ENCODE results near the gene AGXT. TPM values are rescaled to one million over a fixed set of nuclear protein-coding genes. Genes with fewer than 3 reads are reported as not detected.
"Not testable (repeated sequence)": the region's sequence is repeated elsewhere in the genome, so short reads cannot be mapped to it uniquely, and the experiment has no call there.

AGXT gene
- total RNA-seq, 1 experiment from 2014 or later, result not detected

GRCh38 chr2:240839152-240840143, 29.2 kb upstream of the AGXT start:
- no peak for DNase-seq (ENCODE audit: extremely low read depth, low read depth)

GRCh38 chr2:240840435-240841060, 28.1 kb upstream of the AGXT start:
- DNase-seq (ENCODE audit: extremely low read depth, low read depth), result peak; percentile 77

- DNase-seq (ENCODE audit: extremely low read depth, low read depth), result not testable (repeated sequence)
Measured at GRCh38 chr2:240846309-240846708, 22.3 kb upstream of the AGXT start.

GRCh38 chr2:240846873-240847595, 21.6 kb upstream of the AGXT start:
- DNase-seq (ENCODE audit: extremely low read depth, low read depth), result no peak

- DNase-seq (ENCODE audit: extremely low read depth, low read depth), result no peak
Measured at GRCh38 chr2:240847817-240848216, 20.8 kb upstream of the AGXT start.

- no peak for DNase-seq (ENCODE audit: extremely low read depth, low read depth)
Measured at GRCh38 chr2:240848900-240849680, 19.5 kb upstream of the AGXT start.

GRCh38 chr2:240850026-240850425, 18.6 kb upstream of the AGXT start:
- DNase-seq (ENCODE audit: extremely low read depth, low read depth), result no peak

- DNase-seq (ENCODE audit: extremely low read depth, low read depth), result no peak
Measured at GRCh38 chr2:240850756-240851077, 17.9 kb upstream of the AGXT start.

- DNase-seq (ENCODE audit: extremely low read depth, low read depth), result peak; percentile 70
Measured at GRCh38 chr2:240851078-240851991, 17.3 kb upstream of the AGXT start.

- DNase-seq (ENCODE audit: extremely low read depth, low read depth), result no peak
Measured at GRCh38 chr2:240852671-240853314, 15.8 kb upstream of the AGXT start.

GRCh38 chr2:240855670-240856069, 13.0 kb upstream of the AGXT start:
- DNase-seq (ENCODE audit: extremely low read depth, low read depth), result no peak

GRCh38 chr2:240856151-240856980, 12.3 kb upstream of the AGXT start:
- DNase-seq (ENCODE audit: extremely low read depth, low read depth), result no peak

GRCh38 chr2:240857039-240858008, 11.3 kb upstream of the AGXT start:
- DNase-seq (ENCODE audit: extremely low read depth, low read depth), result no peak

GRCh38 chr2:240858321-240858720, 10.3 kb upstream of the AGXT start:
- no peak for DNase-seq (ENCODE audit: extremely low read depth, low read depth)

- DNase-seq (ENCODE audit: extremely low read depth, low read depth), result no peak
Measured at GRCh38 chr2:240858871-240859270, 9.8 kb upstream of the AGXT start.

GRCh38 chr2:240861547-240861946, 7.1 kb upstream of the AGXT start:
- no peak for DNase-seq (ENCODE audit: extremely low read depth, low read depth)

- DNase-seq (ENCODE audit: extremely low read depth, low read depth), result no peak
Measured at GRCh38 chr2:240864475-240864874, 4.1 kb upstream of the AGXT start.
